GM23248 (cell line): ENCODE data around the gene TEX22. TPM values are rescaled to one million over a fixed set of nuclear protein-coding genes. Genes with fewer than 3 reads are reported as not detected.

ENCODE experiments used
- DNase-seq: peaks from one replicate; pipeline ENCODE4 v3.0.0-alpha.2; 2015
- H2AFZ ChIP-seq: fragments of 200-600 bp; sonication (generic); 2 replicates; pipeline ENCODE4 v1.6.1; 2016; ENCODE audit warnings: antibody characterized with exemption
- H3F3A ChIP-seq: fragments of 200-600 bp; sonication (generic); 2 replicates; pipeline ENCODE4 v1.6.1; 2016; ENCODE audit warnings: mild to moderate bottlenecking, antibody characterized with exemption, mixed run types; ENCODE audit not compliant: insufficient read depth
- H3K27ac ChIP-seq: fragments of 200-600 bp; sonication (generic); 2 replicates; pipeline ENCODE4 v1.5.1; 2016; ENCODE audit warnings: mild to moderate bottlenecking
- H3K27me3 ChIP-seq: fragments of 200-600 bp; sonication (generic); replicated peaks from 2 replicates; pipeline ENCODE4 v1.6.1; 2016; ENCODE audit warnings: mild to moderate bottlenecking; ENCODE audit not compliant: insufficient read depth
- H3K36me3 ChIP-seq: fragments of 200-600 bp; sonication (generic); 2 replicates; pipeline ENCODE4 v1.6.1; 2016; ENCODE audit warnings: low read depth, mild to moderate bottlenecking
- H3K4me1 ChIP-seq: fragments of 200-600 bp; sonication (generic); 2 replicates; pipeline ENCODE4 v1.6.1; 2016; ENCODE audit warnings: mild to moderate bottlenecking; ENCODE audit not compliant: insufficient read depth
- H3K4me2 ChIP-seq: fragments of 200-600 bp; sonication (generic); one replicate; pipeline ENCODE4 v1.6.1; 2016; ENCODE audit warnings: mild to moderate bottlenecking; ENCODE audit not compliant: unreplicated experiment
- H3K4me3 ChIP-seq: fragments of 200-600 bp; sonication (generic); 2 replicates; pipeline ENCODE4 v1.5.1; 2016; ENCODE audit warnings: mild to moderate bottlenecking
- H3K79me2 ChIP-seq: fragments of 200-600 bp; sonication (generic); 2 replicates; pipeline ENCODE4 v1.6.1; 2016; ENCODE audit warnings: mild to moderate bottlenecking; ENCODE audit not compliant: insufficient read depth
- H3K9ac ChIP-seq: fragments of 200-600 bp; sonication (generic); 2 replicates; pipeline ENCODE4 v1.6.1; 2016; ENCODE audit warnings: mild to moderate bottlenecking
- H3K9me2 ChIP-seq: fragments of 200-600 bp; sonication (generic); 2 replicates; pipeline ENCODE4 v1.6.1; 2016; ENCODE audit warnings: mixed run types, mild to moderate bottlenecking, moderate library complexity; ENCODE audit not compliant: insufficient read depth
- H3K9me3 ChIP-seq: fragments of 200-600 bp; sonication (generic); one replicate; pipeline ENCODE4 v1.6.1; 2017; ENCODE audit warnings: low read depth
- H4K20me1 ChIP-seq: fragments of 200-600 bp; sonication (generic); 2 replicates; pipeline ENCODE4 v1.6.0; 2016; ENCODE audit not compliant: insufficient read depth
- EZH2 ChIP-seq: fragments of 200-600 bp; sonication (generic); IDR thresholded peaks from 2 replicates; pipeline ENCODE4 v1.6.1; 2018; ENCODE audit warnings: antibody characterized with exemption, mild to moderate bottlenecking; ENCODE audit not compliant: insufficient read depth, poor library complexity, severe bottlenecking
- EZH2phosphoT487 ChIP-seq: fragments of 200-600 bp; sonication (generic); IDR thresholded peaks from 2 replicates; pipeline ENCODE4 v1.6.1; 2018; ENCODE audit warnings: antibody characterized with exemption, moderate library complexity, mild to moderate bottlenecking, low read depth; ENCODE audit not compliant: insufficient read depth
- WGBS, 2 experiments: methylation state at CpG; one replicate each; pipeline ENCODE4 v1.1.6; 2015 to 2017; ENCODE audit warnings: low lambda C conversion rate in 2 of 2, low coverage in 1 of 2; ENCODE audit errors: missing lambda C conversion rate in 2 of 2; 5-methylcytosine and 5-hydroxymethylcytosine counted together
- in situ Hi-C: fragments of 300-500 bp; cut with MboI; formaldehyde crosslinking; loops from 2 replicates; pipeline ENCODE4 v1.15.0; 2020
- polyA plus RNA-seq: library from polyadenylated mRNA; unstranded; fragments of >200 nt; fragmentation: Nextera tagmentation; extraction: Ambion mirVana; gene quantifications from 2 replicates; pipeline ENCODE4 v1.2.1, GENCODE V29; 2016
- total RNA-seq: library from RNA; depleted of rRNA; stranded (reverse); fragments of >200 nt; shearing (Covaris generic); gene quantifications from 2 replicates; pipeline ENCODE4 v1.2.3, GENCODE V29; 2014

The TEX22 gene
- total and polyA plus RNA-seq, 2 experiments from 2014 or later, result 0.43 to 0.46 TPM

DNA sequence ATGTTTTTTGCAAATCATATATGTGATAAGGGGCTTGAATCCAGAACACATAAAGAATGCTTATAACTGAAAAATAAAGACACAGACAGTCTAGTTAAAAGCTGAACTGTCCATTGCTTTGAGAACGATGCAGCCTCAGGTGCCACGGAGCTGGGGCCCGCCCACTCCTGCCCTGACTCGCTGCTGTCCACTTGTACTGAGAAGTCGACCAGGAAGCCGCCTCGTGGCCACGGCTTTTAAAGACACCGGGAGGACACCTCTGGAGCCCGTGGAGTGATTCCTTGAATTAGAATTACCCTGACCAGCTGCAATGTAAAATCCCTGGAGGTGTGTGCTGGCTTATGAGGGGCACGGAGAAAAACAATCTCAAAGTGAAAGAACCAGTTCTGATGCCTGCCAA, 23.9 kb upstream of the TEX22 start:
- Histone ChIP-seq H2AFZ (no peak overlapping the region), H3K9me3 (no peaks in the 10 kb centered on the region), H3K27me3 (no peaks in the 10 kb centered on the region), H4K20me1 (no peaks in the 10 kb centered on the region), H3K4me1 (no peaks in the 10 kb centered on the region), H3K79me2 (no peaks in the 10 kb centered on the region), H3K27ac (no peak overlapping the region), H3K4me3 (no peak overlapping the region), H3F3A (no peaks in the 10 kb centered on the region), H3K36me3 (no peaks in the 10 kb centered on the region), H3K9ac (no peak overlapping the region), H3K9me2 (no peaks in the 10 kb centered on the region), H3K4me2 (no peak overlapping the region)
- TF ChIP-seq EZH2 (no peak), EZH2phosphoT487 (no peak)
- no peak for DNase-seq
- WGBS, 2 experiments, result 96 to 97% methylated on average over 11 of the region's 11 CpGs
- in situ Hi-C loops, result no loop called here

DNA sequence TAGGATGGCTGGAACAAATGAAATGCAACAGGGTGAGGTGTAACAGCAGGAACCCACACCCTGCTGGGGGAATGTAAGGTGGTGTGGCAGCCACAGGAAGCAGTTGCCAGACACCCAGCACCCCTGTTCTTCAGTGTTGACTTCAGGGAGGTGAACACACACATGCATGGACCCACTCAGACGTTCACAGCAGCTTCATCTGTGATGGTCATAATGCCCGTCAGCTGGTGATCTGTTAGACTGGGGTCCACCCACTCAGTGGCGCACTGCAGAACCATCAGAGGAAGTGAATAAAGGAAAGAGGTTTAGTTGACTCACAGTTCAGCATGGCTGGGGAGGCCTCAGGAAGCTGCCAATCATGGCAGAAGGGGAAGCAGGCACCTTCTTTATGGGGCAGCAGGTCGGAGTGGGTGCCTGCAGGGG, 22.7 kb upstream of the TEX22 start:
- Histone ChIP-seq H3K79me2 (no peaks in the 10 kb centered on the region), H3K36me3 (no peaks in the 10 kb centered on the region), H3K27ac (no peak overlapping the region), H3K4me2 (no peak overlapping the region), H3K4me3 (no peak overlapping the region), H4K20me1 (no peaks in the 10 kb centered on the region), H2AFZ (no peak overlapping the region), H3F3A (no peaks in the 10 kb centered on the region), H3K4me1 (no peaks in the 10 kb centered on the region), H3K9me3 (no peaks in the 10 kb centered on the region), H3K9me2 (no peaks in the 10 kb centered on the region), H3K9ac (no peak overlapping the region), H3K27me3 (no peaks in the 10 kb centered on the region)
- in situ Hi-C loops, result no loop called here
- DNase-seq, result peak; percentile 16
- WGBS, 2 experiments, result 82 to 84% methylated on average over 4 of the region's 4 CpGs
- no peak for TF ChIP-seq EZH2phosphoT487
- TF ChIP-seq EZH2, result no peak

DNA sequence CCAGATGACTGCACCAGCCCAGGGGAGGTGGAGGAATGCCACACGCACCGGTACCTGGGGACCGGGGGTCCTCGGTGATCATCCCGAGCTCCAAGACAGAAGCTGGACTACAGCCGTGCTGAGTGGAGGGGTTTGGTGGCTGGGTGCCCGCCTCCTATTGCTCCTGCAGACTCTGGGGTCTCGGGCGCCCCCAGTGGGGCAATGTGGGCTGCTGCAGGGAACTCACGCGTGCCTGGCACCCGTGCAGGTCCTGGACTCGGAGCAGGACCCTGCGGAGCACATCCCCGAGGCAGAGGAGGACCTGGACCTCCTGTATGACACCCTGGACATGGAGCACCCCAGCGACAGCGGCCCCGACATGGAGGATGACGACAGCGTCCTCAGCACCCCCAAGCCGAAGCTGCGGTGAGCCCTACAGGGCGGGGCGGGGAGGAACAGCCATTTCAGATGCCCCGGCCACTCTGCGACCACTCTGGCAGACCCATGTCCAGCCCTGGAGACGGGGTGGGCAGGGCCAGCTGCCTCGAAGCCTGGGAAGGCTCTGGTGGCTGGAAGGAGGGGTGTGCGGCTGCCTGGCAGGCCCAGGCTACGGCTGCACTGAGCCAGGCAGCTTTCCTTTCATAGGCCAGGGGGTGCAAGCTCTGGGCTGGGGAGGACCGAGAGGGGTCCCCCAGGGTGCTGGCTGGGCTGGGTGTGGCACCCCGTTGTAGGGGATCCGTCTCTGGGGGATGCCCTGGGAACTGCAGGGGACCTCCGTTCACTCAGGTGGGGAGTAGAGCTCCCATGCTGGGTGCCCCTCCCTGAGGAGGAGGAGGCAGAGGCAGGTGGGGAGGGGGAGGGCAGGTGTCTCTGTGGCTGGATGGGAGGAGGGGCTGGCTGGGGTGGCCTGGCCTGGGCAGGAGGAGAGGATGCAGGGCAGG, 21.6 kb upstream of the TEX22 start:
- H3K4me1 ChIP-seq, result no peaks in the 10 kb centered on the region
- no peaks in the 10 kb centered on the region for H3K9me2 ChIP-seq
- 67 to 70% methylated on average over 34 of the region's 34 CpGs for WGBS, 2 experiments
- H3K27me3 ChIP-seq, result no peaks in the 10 kb centered on the region
- H4K20me1 ChIP-seq, result no peaks in the 10 kb centered on the region
- in situ Hi-C loops, result no loop called here
- no peaks in the 10 kb centered on the region for H3K79me2 ChIP-seq
- H3K4me2 ChIP-seq, result no peak overlapping the region
- no peaks in the 10 kb centered on the region for H3F3A ChIP-seq
- no peaks in the 10 kb centered on the region for H3K9me3 ChIP-seq
- H2AFZ ChIP-seq, result no peak overlapping the region
- H3K27ac ChIP-seq, result no peak overlapping the region
- no peak overlapping the region for H3K4me3 ChIP-seq
- H3K36me3 ChIP-seq, result no peaks in the 10 kb centered on the region
- DNase-seq, result no peak
- TF ChIP-seq EZH2phosphoT487 (no peak), EZH2 (no peak)
- no peak overlapping the region for H3K9ac ChIP-seq

DNA sequence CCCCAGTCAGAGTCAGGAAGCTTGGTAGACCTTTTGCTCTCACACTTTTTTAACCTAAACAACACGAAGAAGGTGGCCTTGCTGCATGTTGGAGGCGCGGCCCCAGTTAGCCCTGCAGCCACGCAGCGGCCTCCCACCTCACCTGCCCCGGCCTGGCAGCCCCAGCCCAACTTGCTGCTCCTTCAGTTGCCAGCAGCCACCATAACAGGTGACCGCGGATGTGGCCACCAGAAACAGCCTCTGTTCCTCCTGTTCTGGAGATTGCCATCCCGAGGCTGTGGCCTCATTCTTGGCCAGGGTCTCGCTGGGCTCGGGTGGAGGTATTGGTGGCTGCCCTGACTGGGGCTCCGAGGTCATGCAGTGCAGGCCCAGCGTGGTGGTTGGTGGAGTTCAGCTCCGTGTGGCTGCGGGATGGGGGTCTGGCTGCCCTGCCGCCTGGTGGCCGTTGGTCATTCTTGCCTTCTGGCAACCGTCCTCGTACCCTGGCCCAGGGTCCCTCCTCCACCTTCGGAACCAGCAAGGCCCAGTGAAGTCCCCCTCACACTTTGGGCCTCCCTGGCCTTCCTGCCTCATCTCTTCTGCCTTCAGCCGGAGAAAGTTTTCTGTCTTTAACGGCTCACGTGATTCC, 20.7 kb upstream of the TEX22 start:
- in situ Hi-C loops, result no loop called here
- no peak overlapping the region for H3K27ac ChIP-seq
- H3K36me3 ChIP-seq, result no peaks in the 10 kb centered on the region
- no peaks in the 10 kb centered on the region for H4K20me1 ChIP-seq
- H3K9me2 ChIP-seq, result no peaks in the 10 kb centered on the region
- H3K79me2 ChIP-seq, result no peaks in the 10 kb centered on the region
- no peaks in the 10 kb centered on the region for H3F3A ChIP-seq
- H2AFZ ChIP-seq, result no peak overlapping the region
- no peaks in the 10 kb centered on the region for H3K9me3 ChIP-seq
- H3K4me2 ChIP-seq, result no peak overlapping the region
- WGBS, 2 experiments, result 80 to 85% methylated on average over 18 to 23 of the region's 23 CpGs
- H3K4me3 ChIP-seq, result no peak overlapping the region
- no peak overlapping the region for H3K9ac ChIP-seq
- no peaks in the 10 kb centered on the region for H3K27me3 ChIP-seq
- no peak for TF ChIP-seq EZH2
- no peak for TF ChIP-seq EZH2phosphoT487
- DNase-seq, result no peak
- H3K4me1 ChIP-seq, result no peaks in the 10 kb centered on the region
